H1 (cell line): ENCODE results near the gene LAMTOR4. TPM values are rescaled to one million over a fixed set of nuclear protein-coding genes. Genes with fewer than 3 reads are reported as not detected.

Experiments
- CTCF ChIA-PET: fragments of 300-600 bp; sonication (Branson Sonifier 250); formaldehyde crosslinking; loops from one replicate; lab custom pipeline; 2021; ENCODE audit not compliant: partially characterized antibody; lab: Charles Lee
- POLR2A ChIA-PET: fragments of 300-600 bp; sonication (Branson Sonifier 250); formaldehyde crosslinking; loops from one replicate; lab custom pipeline; 2021; ENCODE audit warnings: inconsistent platforms; ENCODE audit not compliant: partially characterized antibody; lab: Charles Lee
- DNase-seq, 2 experiments: peaks; one replicate each; pipeline versions ENCODE4 v3.0.0 to v3.0.0-alpha.2; 2010 to 2022; ENCODE audit warnings: low spot score in 2 of 2, low read depth in 1 of 2, mixed read lengths in 1 of 2
- FAIRE-seq: peaks from 2 replicates; lab custom pipeline; 2011; peaks lifted over from hg19 to GRCh38; lab: Jason Lieb, UNC
- H2AFZ ChIP-seq: 2 replicates; pipeline ENCODE4 v1.8.1; 2012; ENCODE audit warnings: low read length, inconsistent platforms
- H2AK5ac ChIP-seq: 2 replicates; pipeline ENCODE4 v1.6.1; 2013; ENCODE audit warnings: low read depth, low read length
- H2BK120ac ChIP-seq: replicated peaks from 2 replicates; pipeline ENCODE3; 2013; ENCODE audit warnings: low read depth, low read length, inconsistent platforms
- H2BK12ac ChIP-seq: 2 replicates; pipeline ENCODE4 v1.6.1; 2013; ENCODE audit warnings: low read depth, low read length
- H2BK15ac ChIP-seq: 2 replicates; pipeline ENCODE4 v1.6.1; 2013; ENCODE audit warnings: low read length
- H2BK20ac ChIP-seq: 2 replicates; pipeline ENCODE4 v1.6.1; 2013; ENCODE audit warnings: low read length
- H2BK5ac ChIP-seq: 2 replicates; pipeline ENCODE4 v1.6.1; 2013; ENCODE audit warnings: low read depth, low read length
- H3K14ac ChIP-seq: 2 replicates; pipeline ENCODE4 v1.6.1; 2013; ENCODE audit warnings: inconsistent platforms; ENCODE audit not compliant: insufficient read length
- H3K18ac ChIP-seq: 2 replicates; pipeline ENCODE4 v1.6.1; 2013; ENCODE audit warnings: low read length; ENCODE audit errors: extremely low read depth
- H3K23ac ChIP-seq: 2 replicates; pipeline ENCODE4 v1.6.1; 2013; ENCODE audit warnings: inconsistent platforms; ENCODE audit not compliant: insufficient read length
- H3K23me2 ChIP-seq: 2 replicates; pipeline ENCODE4 v1.6.1; 2013; ENCODE audit warnings: low read depth, low read length
- H3K27ac ChIP-seq: 2 replicates; pipeline ENCODE4 v1.6.1; 2011; ENCODE audit warnings: low read depth, low read length, inconsistent platforms
- H3K27me3 ChIP-seq, 4 experiments: replicated peaks in 1 of 4; 1 replicate in 1 of 4; 2 replicates in 3 of 4; pipeline versions ENCODE4 v1.6.1 to v1.8.1; 2011 to 2013; ENCODE audit warnings: low read length in 3 of 4, mild to moderate bottlenecking in 3 of 4, inconsistent platforms in 2 of 4, mixed read lengths in 2 of 4, moderate library complexity in 1 of 4; ENCODE audit not compliant: control insufficient read depth in 3 of 4, insufficient read depth in 3 of 4; ENCODE audit errors: extremely low read depth in 1 of 4
- H3K36me3 ChIP-seq, 4 experiments: 2 replicates each; pipeline versions ENCODE4 v1.6.1 to v1.8.1; 2011 to 2013; ENCODE audit warnings: mild to moderate bottlenecking in 4 of 4, low read length in 3 of 4, moderate library complexity in 2 of 4, control low read depth in 1 of 4, inconsistent platforms in 1 of 4; ENCODE audit not compliant: insufficient read depth in 4 of 4, control insufficient read depth in 2 of 4
- H3K4ac ChIP-seq: replicated peaks from 2 replicates; pipeline ENCODE3; 2013; ENCODE audit warnings: low read length, low read depth, mixed read lengths, inconsistent platforms; ENCODE audit not compliant: insufficient read length
- H3K4me1 ChIP-seq, 4 experiments: replicated peaks in 1 of 4; 1 replicate in 1 of 4; 2 replicates in 3 of 4; pipeline versions ENCODE4 v1.6.1 to v1.8.1; 2011 to 2013; ENCODE audit warnings: low read length in 3 of 4, inconsistent platforms in 2 of 4, mixed read lengths in 1 of 4; ENCODE audit not compliant: insufficient read depth in 4 of 4, control insufficient read depth in 3 of 4
- H3K4me2 ChIP-seq, 2 experiments: 2 replicates each; pipeline versions ENCODE4 v1.6.1 to v1.8.1; 2011 to 2013; ENCODE audit warnings: low read depth in 2 of 2, low read length in 2 of 2, control low read depth in 1 of 2, inconsistent platforms in 1 of 2, mild to moderate bottlenecking in 1 of 2; ENCODE audit not compliant: insufficient read depth in 1 of 2
- H3K4me3 ChIP-seq, 4 experiments: fragments of 200-600, 300-600 bp in 1 of 4; sonication (generic), shearing (Covaris generic), sonication (Bioruptor Twin) in 1 of 4; 2 replicates each; pipeline versions ENCODE4 v1.5.1 to v1.8.1; 2011 to 2016; ENCODE audit warnings: low read length in 4 of 4, low read depth in 3 of 4, control low read depth in 2 of 4, inconsistent platforms in 2 of 4, mild to moderate bottlenecking in 2 of 4, mixed read lengths in 1 of 4, moderate library complexity in 1 of 4; ENCODE audit not compliant: insufficient read depth in 2 of 4; ENCODE audit errors: extremely low read depth in 1 of 4
- H3K56ac ChIP-seq: replicated peaks from 2 replicates; pipeline ENCODE3; 2013; ENCODE audit warnings: low read depth, mild to moderate bottlenecking, mixed read lengths, low read length, inconsistent platforms; ENCODE audit not compliant: insufficient read length
- H3K79me1 ChIP-seq: 2 replicates; pipeline ENCODE4 v1.6.1; 2013; ENCODE audit warnings: low read depth, low read length, control low read depth
- H3K79me2 ChIP-seq, 2 experiments: 2 replicates each; pipeline versions ENCODE4 v1.6.1 to v1.8.1; 2012 to 2013; ENCODE audit warnings: low read length in 2 of 2, mild to moderate bottlenecking in 2 of 2, inconsistent platforms in 1 of 2; ENCODE audit not compliant: insufficient read depth in 2 of 2, control insufficient read depth in 1 of 2
- H3K9ac ChIP-seq, 4 experiments: replicated peaks in 1 of 4; 1 replicate in 1 of 4; 2 replicates in 3 of 4; pipeline versions ENCODE4 v1.6.1 to v1.8.1; 2011 to 2013; ENCODE audit warnings: low read depth in 3 of 4, low read length in 3 of 4, control low read depth in 2 of 4, mild to moderate bottlenecking in 2 of 4, moderate library complexity in 2 of 4, inconsistent platforms in 1 of 4; ENCODE audit errors: extremely low read depth in 1 of 4
- H3K9me3 ChIP-seq, 2 experiments: 2 replicates each; pipeline versions ENCODE4 v1.6.1 to v1.8.1; 2012 to 2013; ENCODE audit warnings: mild to moderate bottlenecking in 2 of 2, moderate library complexity in 2 of 2, control low read depth in 1 of 2, inconsistent platforms in 1 of 2, low read depth in 1 of 2, low read length in 1 of 2, mixed read lengths in 1 of 2; ENCODE audit not compliant: insufficient read depth in 2 of 2
- H4K20me1 ChIP-seq, 2 experiments: replicated peaks in 1 of 2; 2 replicates each; pipeline versions ENCODE3 to v1.8.1; 2011 to 2013; ENCODE audit warnings: inconsistent platforms in 2 of 2, low read length in 2 of 2, mild to moderate bottlenecking in 1 of 2; ENCODE audit not compliant: insufficient read depth in 2 of 2, control insufficient read depth in 1 of 2
- H4K5ac ChIP-seq: 2 replicates; pipeline ENCODE4 v1.6.1; 2013; ENCODE audit warnings: low read length, low read depth, mixed read lengths, inconsistent platforms; ENCODE audit not compliant: insufficient read length
- H4K8ac ChIP-seq: 2 replicates; pipeline ENCODE4 v1.8.0; 2013; ENCODE audit warnings: mild to moderate bottlenecking, moderate library complexity, low read length, inconsistent platforms; ENCODE audit not compliant: insufficient read depth; ENCODE audit errors: extremely low read depth
- H4K91ac ChIP-seq: replicated peaks from 2 replicates; pipeline ENCODE3; 2013; ENCODE audit warnings: low read length, mixed read lengths, inconsistent platforms; ENCODE audit not compliant: insufficient read length
- WGBS, 2 experiments: shearing (Covaris generic) in 1 of 2; methylation state at CpG; one replicate each; pipeline versions ENCODE4 v1.1.6 to v1.1.7; 2013 to 2015; ENCODE audit warnings: low lambda C conversion rate in 2 of 2, mixed read lengths in 2 of 2, inconsistent platforms in 1 of 2, low coverage in 1 of 2, missing lambda C conversion rate in 1 of 2; ENCODE audit not compliant: insufficient replicate concordance in 2 of 2, insufficient coverage in 1 of 2, insufficient read length in 1 of 2; ENCODE audit errors: extremely low coverage in 1 of 2, missing lambda C conversion rate in 1 of 2; 5-methylcytosine and 5-hydroxymethylcytosine counted together
- polyA plus RNA-seq, 7 experiments: library from polyadenylated mRNA; depleted of rRNA in 3 of 7; stranded (reverse) in 5 of 7; unstranded in 2 of 7; fragments of >200 nt in 5 of 7; fragments of 200-250 nt in 2 of 7; gene quantifications; 1 replicate in 5 of 7; 2 replicates in 1 of 7; 4 replicates in 1 of 7; pipeline versions ENCODE4 v1.2.1 to v1.2.3, GENCODE V29; 2011 to 2013; ENCODE audit warnings: missing spikeins in 2 of 7, mixed read lengths in 2 of 7
- total RNA-seq: library from RNA; stranded (reverse); fragmentation: NEBNext Ultra II Directional; extraction: Animal tissue kit (Norgen Biotek cat#: 25700); gene quantifications from 2 replicates; pipeline ENCODE4 v1.2.1, GENCODE V29; 2021

LAMTOR4 gene
- total and polyA plus RNA-seq, 2 of the 8 experiments (the other 6 are each of a cell fraction or from before 2014, with no cell fraction given) = 153 to 622 TPM

GRCh38 chr7:100195222-100195621, 46.5 kb downstream of the LAMTOR4 start:
- no peak overlapping the region for H2BK5ac ChIP-seq
- CTCF ChIA-PET = interaction anchor here (1.0 kb wide), 2 partner anchors 9 to 62 kb away, joined by 3 read pairs; no protein-coding TSS in a partner anchor
- H3K23ac ChIP-seq = no peak overlapping the region
- no peak overlapping the region for H3K18ac ChIP-seq
- H4K5ac ChIP-seq = no peak overlapping the region
- no peaks in the 10 kb centered on the region for H3K9me3 ChIP-seq
- H3K14ac ChIP-seq = no peak overlapping the region
- no peak overlapping the region for H3K56ac ChIP-seq
- no peaks in the 10 kb centered on the region for H3K79me1 ChIP-seq
- POLR2A ChIA-PET = interaction anchor here (1.1 to 1.4 kb wide), 3 partner anchors 9 to 46 kb away, joined by 3 read pairs; partner anchors contain the start of gene LAMTOR4
- H3K23me2 ChIP-seq = no peaks in the 10 kb centered on the region
- DNase-seq = no peak
- no peak overlapping the region for H3K4ac ChIP-seq
- no peaks in the 10 kb centered on the region for H3K4me1 ChIP-seq
- 84% methylated on average over 2 of the region's 2 CpGs; no CpG with 5 or more reads in 1 of the 2 experiments for WGBS, 2 experiments
- no peak overlapping the region for H2AK5ac ChIP-seq
- H2BK120ac ChIP-seq = no peak overlapping the region
- FAIRE-seq = no peak
- no peak overlapping the region for H3K4me2 ChIP-seq
- H3K79me2 ChIP-seq = no peaks in the 10 kb centered on the region
- no peak overlapping the region for H4K91ac ChIP-seq
- no peaks in the 10 kb centered on the region; a peak in 1 of 7 replicates for H3K27me3 ChIP-seq
- no peak overlapping the region for H2BK12ac ChIP-seq
- H2BK15ac ChIP-seq = no peak overlapping the region
- H3K4me3 ChIP-seq = no peak overlapping the region
- H2AFZ ChIP-seq = no peak overlapping the region
- H3K27ac ChIP-seq = no peak overlapping the region
- H2BK20ac ChIP-seq = no peak overlapping the region
- H3K36me3 ChIP-seq = no peaks in the 10 kb centered on the region
- H3K9ac ChIP-seq = no peak overlapping the region
- H4K8ac ChIP-seq = no peak overlapping the region
- H4K20me1 ChIP-seq = no peaks in the 10 kb centered on the region
